GM12801 (cell line): ENCODE measurements around the gene ERC1.

Experiments used
- TF ChIP-seq, protein P1 (sequence below): IDR thresholded peaks from one replicate; pipeline ENCODE4 v1.5.1; 2011; ENCODE audit warnings: control low read depth; ENCODE audit not compliant: insufficient read length; ENCODE audit errors: extremely low read depth

The ERC1 gene

DNA sequence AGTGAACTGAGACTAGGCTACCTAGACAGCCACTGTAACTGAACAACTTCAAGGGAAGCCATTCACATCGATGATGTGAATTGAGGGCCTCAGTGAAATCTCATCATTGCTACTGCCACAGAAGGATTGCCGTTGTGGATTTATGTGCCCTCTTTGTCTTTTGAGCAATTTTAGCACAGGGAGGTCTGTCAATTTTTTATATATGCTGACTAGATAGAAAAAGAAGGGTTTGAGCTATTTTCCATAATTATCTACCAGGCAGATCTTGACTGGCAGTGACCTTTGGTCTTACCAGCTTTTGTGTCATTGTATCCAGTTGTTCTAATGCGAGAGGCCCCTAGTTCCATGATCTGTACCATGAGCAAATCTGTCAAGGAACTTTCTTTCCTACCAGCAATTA lies 179.4 kb downstream of the ERC1 start:
- TF ChIP-seq, protein P1, sequence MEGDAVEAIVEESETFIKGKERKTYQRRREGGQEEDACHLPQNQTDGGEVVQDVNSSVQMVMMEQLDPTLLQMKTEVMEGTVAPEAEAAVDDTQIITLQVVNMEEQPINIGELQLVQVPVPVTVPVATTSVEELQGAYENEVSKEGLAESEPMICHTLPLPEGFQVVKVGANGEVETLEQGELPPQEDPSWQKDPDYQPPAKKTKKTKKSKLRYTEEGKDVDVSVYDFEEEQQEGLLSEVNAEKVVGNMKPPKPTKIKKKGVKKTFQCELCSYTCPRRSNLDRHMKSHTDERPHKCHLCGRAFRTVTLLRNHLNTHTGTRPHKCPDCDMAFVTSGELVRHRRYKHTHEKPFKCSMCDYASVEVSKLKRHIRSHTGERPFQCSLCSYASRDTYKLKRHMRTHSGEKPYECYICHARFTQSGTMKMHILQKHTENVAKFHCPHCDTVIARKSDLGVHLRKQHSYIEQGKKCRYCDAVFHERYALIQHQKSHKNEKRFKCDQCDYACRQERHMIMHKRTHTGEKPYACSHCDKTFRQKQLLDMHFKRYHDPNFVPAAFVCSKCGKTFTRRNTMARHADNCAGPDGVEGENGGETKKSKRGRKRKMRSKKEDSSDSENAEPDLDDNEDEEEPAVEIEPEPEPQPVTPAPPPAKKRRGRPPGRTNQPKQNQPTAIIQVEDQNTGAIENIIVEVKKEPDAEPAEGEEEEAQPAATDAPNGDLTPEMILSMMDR: no peak

DNA sequence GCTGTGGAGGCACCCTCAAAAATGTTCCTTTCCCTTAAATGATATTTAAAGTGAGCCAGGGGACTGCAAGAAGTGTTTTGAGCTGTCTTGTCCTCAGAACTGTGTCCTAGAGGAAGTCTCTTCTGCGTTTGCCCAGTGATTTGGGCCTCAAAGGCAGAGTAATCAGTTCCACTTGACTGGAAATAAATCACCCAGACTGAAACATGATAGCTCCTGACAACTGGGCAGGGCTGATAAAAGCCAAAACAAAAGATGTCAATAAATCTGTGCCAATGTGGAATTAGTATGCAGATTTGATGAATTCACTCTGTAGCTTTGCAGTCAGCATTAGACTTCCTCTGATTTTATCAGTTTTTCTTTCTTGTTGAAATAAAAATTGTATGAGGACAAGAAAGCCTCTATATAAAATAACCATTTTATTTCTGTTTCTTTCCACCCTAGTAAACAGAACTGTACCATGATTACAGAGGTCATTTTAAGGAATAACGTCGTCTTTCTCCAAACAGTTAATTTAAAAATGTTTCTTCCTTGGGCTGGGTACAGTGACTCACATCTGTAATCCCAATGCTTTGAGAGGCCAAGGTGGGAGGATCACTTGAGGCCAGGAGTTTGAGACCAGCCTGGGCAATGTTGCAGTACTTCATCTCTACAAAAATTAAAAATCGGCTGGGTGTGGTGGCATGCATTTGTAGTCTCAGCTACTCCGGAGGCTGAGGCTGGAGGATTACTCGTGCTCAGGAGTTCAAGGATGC lies 180.8 kb downstream of the ERC1 start:
- TF ChIP-seq, protein P1: no peak

DNA sequence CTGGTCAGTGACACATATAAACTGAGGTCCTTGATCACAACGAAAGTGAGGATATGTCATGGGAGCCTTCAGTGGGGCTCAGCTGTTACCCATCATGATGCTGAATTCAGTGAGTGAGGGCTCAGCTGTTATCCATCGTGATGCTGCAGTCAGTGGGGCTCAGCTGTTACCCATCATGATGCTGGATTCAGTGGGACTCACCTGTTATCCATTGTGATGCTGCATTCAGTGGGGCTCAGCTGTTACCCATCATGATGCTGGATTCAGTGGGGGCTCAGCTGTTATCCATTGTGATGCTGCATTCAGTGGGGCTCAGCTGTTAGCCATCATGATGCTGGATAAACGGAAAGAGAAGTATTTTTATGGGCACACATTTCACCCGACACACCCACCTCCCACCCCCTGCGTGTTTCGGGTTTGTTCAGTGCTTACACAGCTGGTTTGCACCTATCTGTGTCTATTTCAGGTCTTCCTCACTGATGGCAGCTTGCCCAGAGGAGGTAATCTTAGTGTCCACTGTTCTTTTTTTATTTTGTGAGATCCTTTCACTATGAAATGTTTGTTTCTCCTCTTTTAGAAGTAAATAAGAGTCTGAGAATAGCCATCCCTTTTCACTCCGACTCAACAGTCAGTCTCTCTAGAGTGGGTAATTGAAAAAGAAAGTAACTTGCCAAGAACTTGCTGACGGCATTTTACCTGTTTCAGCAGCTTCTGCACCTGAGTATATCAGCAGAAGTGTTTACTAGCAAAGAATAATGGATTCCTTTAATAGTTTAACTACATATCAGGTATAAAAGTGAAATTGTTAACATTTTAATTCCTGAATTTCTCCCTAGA lies 183.0 kb downstream of the ERC1 start:
- TF ChIP-seq, protein P1: no peak

DNA sequence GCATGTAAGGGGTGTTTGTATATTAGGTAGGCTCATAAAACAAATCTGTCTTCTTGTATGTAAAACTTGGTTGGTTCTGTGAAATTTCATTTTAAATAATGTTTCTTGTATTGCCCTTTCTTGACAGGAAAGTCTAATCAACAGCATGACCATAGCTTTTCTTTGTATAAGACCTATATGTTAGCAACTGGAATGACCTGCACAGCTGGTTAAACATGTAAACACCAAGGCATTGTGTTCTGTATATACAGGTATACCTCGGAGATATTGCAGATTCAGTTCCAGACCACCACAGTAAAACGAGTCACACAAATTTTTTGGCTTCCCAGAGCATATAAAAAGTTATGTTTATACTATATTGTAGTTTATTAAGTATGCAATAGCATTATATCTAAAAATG lies 183.6 kb downstream of the ERC1 start:
- TF ChIP-seq, protein P1: no peak

DNA sequence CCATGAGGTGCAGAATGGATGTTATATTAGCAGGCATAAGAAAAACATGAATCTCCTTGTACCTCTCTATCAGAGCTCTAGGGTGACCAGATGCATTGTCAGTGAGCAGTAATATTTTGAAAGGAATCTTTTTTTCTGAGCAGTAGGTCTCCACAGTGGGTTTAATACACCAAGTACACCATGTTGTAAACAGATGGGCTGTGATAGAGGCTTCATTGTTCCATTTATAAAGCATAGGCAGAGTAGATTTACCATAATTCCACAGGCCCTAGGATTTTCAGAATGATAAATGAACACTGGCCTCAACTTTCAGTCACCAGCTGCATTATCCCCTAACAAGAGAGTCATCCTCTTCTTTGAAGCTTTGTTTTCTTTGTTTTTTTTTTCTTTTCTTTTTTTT lies 185.2 kb downstream of the ERC1 start:
- TF ChIP-seq, protein P1: no peak

DNA sequence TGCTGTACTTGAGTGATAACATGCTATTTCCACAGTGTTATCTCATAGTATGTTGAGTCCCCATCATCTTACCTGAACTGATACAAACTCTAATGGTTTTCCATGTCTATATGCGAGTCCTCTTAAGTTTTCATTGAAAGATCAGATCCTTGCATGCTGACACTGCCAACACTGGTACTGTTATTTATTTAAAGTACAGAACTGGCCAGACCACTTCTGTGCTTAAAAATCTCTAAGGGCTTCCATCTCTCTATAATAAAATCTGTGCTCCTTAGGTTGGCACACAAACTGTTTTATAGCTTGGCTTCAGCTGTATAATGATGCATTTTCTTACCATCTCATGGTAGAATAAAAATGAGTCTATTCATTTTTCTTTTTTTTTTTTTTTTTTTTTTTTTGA lies 188.1 kb downstream of the ERC1 start:
- TF ChIP-seq, protein P1: no peak

DNA sequence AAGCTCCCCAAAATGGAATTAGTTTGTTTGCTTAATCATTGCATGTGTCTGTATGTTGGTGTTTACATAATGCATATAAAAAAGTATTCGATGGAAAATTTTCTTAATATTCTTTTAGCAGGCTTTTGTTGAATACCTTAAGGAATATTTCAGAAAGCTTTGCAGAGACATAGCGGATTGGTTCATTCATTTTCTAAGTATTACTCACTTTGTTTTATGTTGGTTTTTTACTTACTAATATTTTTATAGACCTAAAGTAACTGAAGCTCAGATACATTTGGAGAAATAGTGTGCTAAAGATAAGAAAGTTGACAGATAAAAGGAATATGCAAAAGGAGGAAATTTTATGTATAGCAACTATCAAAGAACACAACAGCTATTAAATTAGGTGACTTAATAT lies 191.0 kb downstream of the ERC1 start:
- TF ChIP-seq, protein P1: no peak
